Neural cell (in vitro differentiated cells): ENCODE measurements around the gene DRICH1. TPM values are rescaled to one million over a fixed set of nuclear protein-coding genes. Genes with fewer than 3 reads are reported as not detected.

Experiments used
- H2AFZ ChIP-seq: fragments of 200-600, 300-800 bp; sonication (generic), shearing (Covaris generic); 2 replicates; pipeline ENCODE4 v1.6.0; 2014; ENCODE audit warnings: low read depth, mild to moderate bottlenecking, antibody characterized with exemption, low read length, moderate library complexity
- H3F3A ChIP-seq: fragments of 200-600 bp; shearing (Covaris generic); 2 replicates; pipeline ENCODE4 v1.6.1; 2016; ENCODE audit warnings: mild to moderate bottlenecking, moderate library complexity, mixed read lengths, antibody characterized with exemption, low read length; ENCODE audit not compliant: insufficient read depth, poor library complexity, severe bottlenecking
- H3K27ac ChIP-seq: fragments of 200-600, 300-800 bp; sonication (generic), shearing (Covaris generic); 2 replicates; pipeline ENCODE4 v1.5.1; 2014; ENCODE audit warnings: mild to moderate bottlenecking, low read length, moderate library complexity
- H3K27me3 ChIP-seq: fragments of 300-800, 200-600 bp; sonication (generic), shearing (Covaris generic); 2 replicates; pipeline ENCODE4 v1.6.0; 2014; ENCODE audit warnings: mild to moderate bottlenecking, low read depth, low read length, moderate library complexity; ENCODE audit not compliant: insufficient read depth
- H3K36me3 ChIP-seq: fragments of 300-800, 200-600 bp; sonication (generic), shearing (Covaris generic); 2 replicates; pipeline ENCODE4 v1.5.1; 2014; ENCODE audit warnings: mild to moderate bottlenecking, antibody characterized with exemption, low read length, moderate library complexity; ENCODE audit not compliant: insufficient read depth
- H3K4me2 ChIP-seq: fragments of 300-800, 200-600 bp; sonication (generic), shearing (Covaris generic); 2 replicates; pipeline ENCODE4 v1.6.0; 2014; ENCODE audit warnings: mild to moderate bottlenecking, low read length
- H3K4me3 ChIP-seq: fragments of 300-800, 200-600 bp; sonication (generic), shearing (Covaris generic); 2 replicates; pipeline ENCODE4 v1.5.1; 2014; ENCODE audit warnings: mild to moderate bottlenecking, low read length, moderate library complexity
- H3K79me2 ChIP-seq: fragments of 200-600 bp; shearing (Covaris generic); replicated peaks from 2 replicates; pipeline ENCODE4 v1.6.0; 2014; ENCODE audit warnings: mild to moderate bottlenecking, low read length, moderate library complexity; ENCODE audit not compliant: insufficient read depth
- H3K9ac ChIP-seq: fragments of 300-800, 200-600 bp; sonication (generic), shearing (Covaris generic); 2 replicates; pipeline ENCODE4 v1.6.1; 2016; ENCODE audit warnings: mild to moderate bottlenecking, low read length, mixed read lengths
- H3K9me2 ChIP-seq: fragments of 200-600 bp; shearing (Covaris generic); 2 replicates; pipeline ENCODE4 v1.6.1; 2016; ENCODE audit warnings: mild to moderate bottlenecking, low read length, mixed read lengths; ENCODE audit not compliant: insufficient read depth
- H3K9me3 ChIP-seq: fragments of 200-600, 300-800 bp; sonication (generic), shearing (Covaris generic); 2 replicates; pipeline ENCODE4 v1.6.1; 2016; ENCODE audit warnings: mild to moderate bottlenecking, mixed run types, low read length, moderate library complexity, mixed read lengths
- H4K20me1 ChIP-seq: fragments of 200-600 bp; shearing (Covaris generic); 2 replicates; pipeline ENCODE4 v1.6.1; 2016; ENCODE audit warnings: mild to moderate bottlenecking, mixed run types; ENCODE audit not compliant: insufficient read depth
- CTCF ChIP-seq: fragments of 450-650 bp; IDR thresholded peaks from 2 replicates; pipeline ENCODE4 v1.5.1; 2014; ENCODE audit warnings: antibody characterized with exemption, mild to moderate bottlenecking, moderate library complexity; ENCODE audit not compliant: poor library complexity, severe bottlenecking
- EP300 ChIP-seq: fragments of 450-650 bp; conservative IDR thresholded peaks from 2 replicates; pipeline ENCODE4 v1.6.1; 2014; ENCODE audit warnings: antibody characterized with exemption, mild to moderate bottlenecking, moderate library complexity; ENCODE audit not compliant: poor library complexity, severe bottlenecking
- EZH2 ChIP-seq: fragments of 200-600, 300-800 bp; shearing (Covaris generic), sonication (generic); IDR thresholded peaks from 2 replicates; pipeline ENCODE4 v1.6.1; 2014; ENCODE audit warnings: antibody characterized with exemption, low read length, borderline replicate concordance, mild to moderate bottlenecking; ENCODE audit not compliant: insufficient read depth, poor library complexity, severe bottlenecking
- MXI1 ChIP-seq: fragments of 450-650 bp; conservative IDR thresholded peaks from 2 replicates; pipeline ENCODE4 v1.6.1; 2014; ENCODE audit warnings: antibody characterized with exemption, mild to moderate bottlenecking; ENCODE audit not compliant: poor library complexity, severe bottlenecking
- POLR2AphosphoS5 ChIP-seq: IDR thresholded peaks from 2 replicates; pipeline ENCODE4 v1.6.1; 2012
- RAD21 ChIP-seq: fragments of 450-650 bp; conservative IDR thresholded peaks from 2 replicates; pipeline ENCODE4 v1.6.1; 2014; ENCODE audit warnings: antibody characterized with exemption, mild to moderate bottlenecking, moderate library complexity
- SMC3 ChIP-seq: fragments of 450-650 bp; conservative IDR thresholded peaks from 2 replicates; pipeline ENCODE4 v1.6.1; 2014; ENCODE audit warnings: antibody characterized with exemption, mild to moderate bottlenecking, moderate library complexity; ENCODE audit not compliant: poor library complexity
- TAF1 ChIP-seq: IDR thresholded peaks from 2 replicates; pipeline ENCODE4 v1.6.1; 2012; ENCODE audit warnings: low read depth
- polyA plus RNA-seq: library from polyadenylated mRNA; depleted of rRNA; stranded (reverse); fragments of >200 nt; gene quantifications from 2 replicates; pipeline ENCODE4 v1.2.3, GENCODE V29; 2014
- TF ChIP-seq, protein P1 (sequence below): IDR thresholded peaks from 2 replicates; pipeline ENCODE4 v1.6.1; 2012; ENCODE audit warnings: borderline replicate concordance

Gene DRICH1
- polyA plus RNA-seq, 1 donor from 2014 or later: 0.48 TPM

DNA sequence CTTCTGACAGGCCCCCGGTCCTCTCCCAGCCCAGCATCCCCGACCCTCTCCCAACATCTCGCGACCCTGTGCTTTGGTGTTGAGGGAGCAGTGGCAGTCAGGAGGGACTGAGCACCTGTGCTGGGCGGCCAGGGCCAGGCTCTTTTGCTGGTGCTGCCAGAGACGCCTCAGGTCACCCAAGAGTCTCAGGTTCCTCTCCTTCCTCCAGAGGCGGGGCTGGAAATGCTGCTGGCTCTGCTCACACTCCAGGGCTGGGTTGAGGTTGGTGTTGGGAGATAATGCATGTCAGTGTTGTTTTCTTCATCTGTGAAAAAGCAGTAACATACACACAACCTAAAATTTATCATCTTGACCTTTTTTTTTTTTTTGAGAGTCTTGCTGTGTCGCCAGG lies 50.9 kb downstream of the DRICH1 start:
- H2AFZ ChIP-seq: no peak overlapping the region
- no peak overlapping the region for H3K9ac ChIP-seq
- no peaks in the 10 kb centered on the region for H3F3A ChIP-seq
- no peak overlapping the region for H3K4me3 ChIP-seq
- H3K79me2 ChIP-seq: no peaks in the 10 kb centered on the region
- TF ChIP-seq SMC3: no peak
- TF ChIP-seq, protein P1, sequence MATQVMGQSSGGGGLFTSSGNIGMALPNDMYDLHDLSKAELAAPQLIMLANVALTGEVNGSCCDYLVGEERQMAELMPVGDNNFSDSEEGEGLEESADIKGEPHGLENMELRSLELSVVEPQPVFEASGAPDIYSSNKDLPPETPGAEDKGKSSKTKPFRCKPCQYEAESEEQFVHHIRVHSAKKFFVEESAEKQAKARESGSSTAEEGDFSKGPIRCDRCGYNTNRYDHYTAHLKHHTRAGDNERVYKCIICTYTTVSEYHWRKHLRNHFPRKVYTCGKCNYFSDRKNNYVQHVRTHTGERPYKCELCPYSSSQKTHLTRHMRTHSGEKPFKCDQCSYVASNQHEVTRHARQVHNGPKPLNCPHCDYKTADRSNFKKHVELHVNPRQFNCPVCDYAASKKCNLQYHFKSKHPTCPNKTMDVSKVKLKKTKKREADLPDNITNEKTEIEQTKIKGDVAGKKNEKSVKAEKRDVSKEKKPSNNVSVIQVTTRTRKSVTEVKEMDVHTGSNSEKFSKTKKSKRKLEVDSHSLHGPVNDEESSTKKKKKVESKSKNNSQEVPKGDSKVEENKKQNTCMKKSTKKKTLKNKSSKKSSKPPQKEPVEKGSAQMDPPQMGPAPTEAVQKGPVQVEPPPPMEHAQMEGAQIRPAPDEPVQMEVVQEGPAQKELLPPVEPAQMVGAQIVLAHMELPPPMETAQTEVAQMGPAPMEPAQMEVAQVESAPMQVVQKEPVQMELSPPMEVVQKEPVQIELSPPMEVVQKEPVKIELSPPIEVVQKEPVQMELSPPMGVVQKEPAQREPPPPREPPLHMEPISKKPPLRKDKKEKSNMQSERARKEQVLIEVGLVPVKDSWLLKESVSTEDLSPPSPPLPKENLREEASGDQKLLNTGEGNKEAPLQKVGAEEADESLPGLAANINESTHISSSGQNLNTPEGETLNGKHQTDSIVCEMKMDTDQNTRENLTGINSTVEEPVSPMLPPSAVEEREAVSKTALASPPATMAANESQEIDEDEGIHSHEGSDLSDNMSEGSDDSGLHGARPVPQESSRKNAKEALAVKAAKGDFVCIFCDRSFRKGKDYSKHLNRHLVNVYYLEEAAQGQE: no peak
- TF ChIP-seq EP300: no peak
- H3K36me3 ChIP-seq: no peaks in the 10 kb centered on the region
- H3K27ac ChIP-seq: no peak overlapping the region
- no peaks in the 10 kb centered on the region for H3K27me3 ChIP-seq
- H3K9me3 ChIP-seq: no peaks in the 10 kb centered on the region
- H3K9me2 ChIP-seq: no peaks in the 10 kb centered on the region
- no peaks in the 10 kb centered on the region for H4K20me1 ChIP-seq
- no peak overlapping the region for H3K4me2 ChIP-seq

DNA sequence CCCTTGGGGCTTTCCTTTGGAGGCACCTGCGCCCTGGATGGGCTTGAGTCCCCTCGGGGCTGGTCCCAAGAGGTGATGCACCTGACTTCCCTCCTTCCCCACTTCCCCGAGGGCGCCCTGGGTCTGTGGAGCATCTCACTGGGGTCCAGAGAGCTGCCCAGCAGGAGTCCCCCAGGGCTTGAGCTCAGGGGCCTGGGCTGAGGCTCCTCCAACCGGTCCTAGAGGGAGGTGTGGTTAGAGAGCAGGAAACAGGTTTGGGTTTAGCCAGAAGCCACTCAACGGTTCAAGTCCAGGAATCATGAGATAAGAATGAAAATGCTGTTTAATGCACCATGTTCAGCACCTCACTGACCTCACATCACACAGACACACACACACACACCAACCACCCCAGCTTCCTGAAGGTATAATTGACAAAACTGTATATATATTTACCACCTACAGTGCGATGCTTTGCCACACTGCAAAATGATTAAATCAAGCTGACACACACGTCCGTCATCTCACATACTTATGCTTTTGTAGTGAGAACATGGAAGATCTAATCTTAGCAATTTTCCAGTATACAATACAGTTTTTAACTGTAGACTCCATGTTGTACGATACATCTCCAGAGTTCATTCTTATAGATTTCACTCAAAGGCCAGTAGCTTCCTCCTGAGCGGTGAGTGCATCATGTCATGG lies 51.4 kb downstream of the DRICH1 start:
- H3K4me3 ChIP-seq: no peak overlapping the region
- H3K36me3 ChIP-seq: no peaks in the 10 kb centered on the region
- H2AFZ ChIP-seq: no peak overlapping the region
- no peak overlapping the region for H3K9ac ChIP-seq
- H3K27ac ChIP-seq: no peak overlapping the region
- H3F3A ChIP-seq: no peaks in the 10 kb centered on the region
- no peaks in the 10 kb centered on the region for H3K27me3 ChIP-seq
- H3K4me2 ChIP-seq: no peak overlapping the region
- H3K9me3 ChIP-seq: no peaks in the 10 kb centered on the region
- H3K79me2 ChIP-seq: no peaks in the 10 kb centered on the region
- TF ChIP-seq POLR2AphosphoS5: peak; percentile 73
- TF ChIP-seq EP300: peak; percentile 36
- TF ChIP-seq EZH2: no peak
- H3K9me2 ChIP-seq: no peaks in the 10 kb centered on the region
- H4K20me1 ChIP-seq: no peaks in the 10 kb centered on the region

- Histone ChIP-seq H4K20me1 (no peaks in the 10 kb centered on the region), H3K79me2 (no peaks in the 10 kb centered on the region), H3K9me2 (no peaks in the 10 kb centered on the region), H3F3A (no peaks in the 10 kb centered on the region), H3K36me3 (no peaks in the 10 kb centered on the region), H3K27me3 (no peaks in the 10 kb centered on the region), H3K9ac (no peak within 1 kb of the TSS), H3K4me3 (no peak within 1 kb of the TSS), H3K4me2 (no peak within 1 kb of the TSS), H2AFZ (no peak within 1 kb of the TSS), H3K9me3 (no peaks in the 10 kb centered on the region), H3K27ac (no peak within 1 kb of the TSS)
- TF ChIP-seq TAF1 (no peak), CTCF (no peak), EP300 (no peak), EZH2 (no peak), POLR2AphosphoS5 (no peak), MXI1 (no peak), SMC3 (no peak), RAD21 (no peak)
- TF ChIP-seq, protein P1: no peak
Observed at GRCh38 chr22:23579870-23580575, 52.1 kb downstream of the DRICH1 start, which contains the start of gene IGLL1. IGLL1 (minus strand) TSS chr22:23580290; CDS start chr22:23580190, 100 bp downstream.
